HEK293 (cell line): Measurements from ENCODE around the gene SLC16A6.

Experiments used
- CTCF ChIA-PET: fragments of 350-600 bp; formaldehyde crosslinking; extraction: SDS; loops from one replicate; lab custom pipeline; 2021; ENCODE audit warnings: antibody characterized with exemption; lab: Yijun Ruan, JAX
- POLR2A ChIA-PET: fragments of 300-600 bp; formaldehyde crosslinking; extraction: SDS; loops from one replicate; lab custom pipeline; 2020; ENCODE audit warnings: antibody characterized with exemption, inconsistent platforms; lab: Yijun Ruan, JAX
- H3K27ac ChIP-seq: fragments of 200-500 bp; sonication (Bioruptor generic); 2 replicates; pipeline ENCODE4 v1.5.1; 2014; ENCODE audit warnings: low read depth, low read length, control low read depth, inconsistent platforms; ENCODE audit errors: extremely low read depth
- H3K36me3 ChIP-seq, 2 experiments: fragments of 200-500 bp in 1 of 2; sonication (Bioruptor generic) in 1 of 2; 1 replicate in 1 of 2; 2 replicates in 1 of 2; pipeline ENCODE4 v1.5.1; 2014 to 2017; ENCODE audit warnings: inconsistent platforms in 2 of 2, low read length in 2 of 2; ENCODE audit not compliant: control insufficient read depth in 2 of 2, insufficient read depth in 1 of 2
- H3K4me1 ChIP-seq: fragments of 200-500 bp; sonication (Bioruptor generic); 2 replicates; pipeline ENCODE4 v1.5.1; 2014; ENCODE audit warnings: mild to moderate bottlenecking, low read length, inconsistent platforms; ENCODE audit not compliant: control insufficient read depth, insufficient read depth
- H3K4me3 ChIP-seq: 2 replicates; pipeline ENCODE4 v1.5.1; 2011; ENCODE audit warnings: low read depth, mild to moderate bottlenecking, control low read depth, low read length, moderate library complexity
- H3K9me3 ChIP-seq: fragments of 200-500 bp; sonication (Bioruptor generic); 2 replicates; pipeline ENCODE4 v1.5.1; 2014; ENCODE audit warnings: low read depth, low read length, inconsistent platforms; ENCODE audit not compliant: control insufficient read depth, insufficient read depth
- BCL6B ChIP-seq: fragments of 450-650 bp; formaldehyde crosslinking; IDR thresholded peaks from 2 replicates; pipeline ENCODE4 v1.5.1; 2017; ENCODE audit warnings: missing biosample characterization, missing genetic modification characterization
- GFI1B ChIP-seq: fragments of 450-650 bp; formaldehyde crosslinking; IDR thresholded peaks from 2 replicates; pipeline ENCODE4 v1.5.1; 2016; ENCODE audit warnings: missing biosample characterization, missing genetic modification characterization
- GLI2 ChIP-seq: fragments of 450-650 bp; formaldehyde crosslinking; IDR thresholded peaks from 2 replicates; pipeline ENCODE4; 2017; ENCODE audit warnings: missing biosample characterization, missing genetic modification characterization, low read depth, borderline replicate concordance
- MYNN ChIP-seq: fragments of 450-650 bp; formaldehyde crosslinking; IDR thresholded peaks from 2 replicates; pipeline ENCODE4 v1.5.1; 2016; ENCODE audit warnings: missing biosample characterization, missing genetic modification characterization, borderline replicate concordance
- MZF1 ChIP-seq: fragments of 450-650 bp; formaldehyde crosslinking; IDR thresholded peaks from 2 replicates; pipeline ENCODE4 v1.5.1; 2017; ENCODE audit warnings: missing biosample characterization, missing genetic modification characterization, borderline replicate concordance
- OSR2 ChIP-seq: fragments of 450-650 bp; formaldehyde crosslinking; IDR thresholded peaks from 2 replicates; pipeline ENCODE4 v1.5.1; 2016; ENCODE audit warnings: missing biosample characterization, missing genetic modification characterization
- PRDM4 ChIP-seq: fragments of 450-650 bp; formaldehyde crosslinking; IDR thresholded peaks from 2 replicates; pipeline ENCODE4 v1.5.1; 2017; ENCODE audit warnings: missing biosample characterization, missing genetic modification characterization
- PRDM6 ChIP-seq: fragments of 450-650 bp; formaldehyde crosslinking; IDR thresholded peaks from 2 replicates; pipeline ENCODE4 v1.5.1; 2017; ENCODE audit warnings: missing biosample characterization, missing genetic modification characterization
- REPIN1 ChIP-seq: fragments of 450-650 bp; formaldehyde crosslinking; IDR thresholded peaks from 2 replicates; pipeline ENCODE4 v1.5.1; 2017; ENCODE audit warnings: missing biosample characterization, missing genetic modification characterization, low read depth
- SP7 ChIP-seq: fragments of 450-650 bp; formaldehyde crosslinking; IDR thresholded peaks from 2 replicates; pipeline ENCODE4 v1.5.1; 2016; ENCODE audit warnings: missing biosample characterization, missing genetic modification characterization
- TRIM28 ChIP-seq: IDR thresholded peaks from 2 replicates; pipeline ENCODE4 v1.6.1; 2011; ENCODE audit warnings: low read length, control low read depth, borderline replicate concordance
- ZBTB21 ChIP-seq: fragments of 450-650 bp; formaldehyde crosslinking; IDR thresholded peaks from 2 replicates; pipeline ENCODE4 v1.5.1; 2017; ENCODE audit warnings: missing biosample characterization, missing genetic modification characterization
- ZNF280D ChIP-seq: fragments of 450-650 bp; formaldehyde crosslinking; IDR thresholded peaks from 2 replicates; pipeline ENCODE4 v1.5.1; 2016; ENCODE audit warnings: missing biosample characterization, missing genetic modification characterization
- ZNF324 ChIP-seq: fragments of 450-650 bp; formaldehyde crosslinking; IDR thresholded peaks from 2 replicates; pipeline ENCODE4 v1.5.1; 2016; ENCODE audit warnings: missing biosample characterization, missing genetic modification characterization
- ZNF530 ChIP-seq: fragments of 450-650 bp; formaldehyde crosslinking; IDR thresholded peaks from 2 replicates; pipeline ENCODE4 v1.5.1; 2016; ENCODE audit warnings: low read depth, missing biosample characterization, missing genetic modification characterization
- ZNF555 ChIP-seq: fragments of 450-650 bp; formaldehyde crosslinking; conservative IDR thresholded peaks from 2 replicates; pipeline ENCODE4 v1.5.1; 2017; ENCODE audit warnings: missing biosample characterization, mild to moderate bottlenecking, missing genetic modification characterization, inconsistent platforms
- ZNF621 ChIP-seq: fragments of 450-650 bp; formaldehyde crosslinking; IDR thresholded peaks from 2 replicates; pipeline ENCODE4 v1.5.1; 2017; ENCODE audit warnings: missing biosample characterization, missing genetic modification characterization
- ZNF670 ChIP-seq: fragments of 450-650 bp; formaldehyde crosslinking; IDR thresholded peaks from 2 replicates; pipeline ENCODE4 v1.5.1; 2016; ENCODE audit warnings: missing biosample characterization, missing genetic modification characterization, low read depth

Gene SLC16A6

GRCh38 chr17:68289936-68290267, 1.0 kb downstream of the SLC16A6 start:
- H3K4me3 ChIP-seq: no peak overlapping the region
- no peaks in the 10 kb centered on the region for H3K9me3 ChIP-seq
- peaks cover 7% of the 10 kb centered on the region; the same call in 1 of the 2 replicates for H3K4me1 ChIP-seq
- ChIA-PET CTCF (interaction anchor here (0.5 to 2.6 kb wide), 8 partner anchors 28 to 175 kb away, joined by 3 to 10 read pairs (median 4); partner anchors contain the start of gene AMZ2), POLR2A (no interaction called here)
- H3K27ac ChIP-seq: no peak overlapping the region
- H3K36me3 ChIP-seq: no peaks in the 10 kb centered on the region
- TF ChIP-seq GFI1B (peak; percentile 53), ZNF324 (tag by site-specific recombination) (no peak)

GRCh38 chr17:68289473-68289872, 1.5 kb downstream of the SLC16A6 start:
- CTCF ChIA-PET: interaction anchor here (0.5 to 2.6 kb wide), 6 partner anchors 16 to 147 kb away, joined by 3 to 10 read pairs (median 4); partner anchors contain the start of gene AMZ2
- TF ChIP-seq SP7 (tag by site-specific recombination) (peak; percentile 59; the same call in 1 of the 2 replicates), ZNF555 (tag by site-specific recombination) (no peak), TRIM28 (0 out of 2 replicates have a peak, but pooled peaks have one; percentile 30), PRDM6 (tag by site-specific recombination) (peak; percentile 93), ZNF280D (no peak), MZF1 (tag by site-specific recombination) (no peak), OSR2 (tag by site-specific recombination) (peak; percentile 53), ZNF670 (tag by site-specific recombination) (no peak)
- POLR2A ChIA-PET: no interaction called here
- no peaks in the 10 kb centered on the region for H3K9me3 ChIP-seq
- no peak overlapping the region for H3K27ac ChIP-seq
- no peak overlapping the region for H3K4me3 ChIP-seq
- no peaks in the 10 kb centered on the region for H3K36me3 ChIP-seq
- peaks cover 7% of the 10 kb centered on the region; the same call in 1 of the 2 replicates for H3K4me1 ChIP-seq

GRCh38 chr17:68288804-68289203, 2.1 kb downstream of the SLC16A6 start:
- POLR2A ChIA-PET: no interaction called here
- H3K9me3 ChIP-seq: no peaks in the 10 kb centered on the region
- no peak for TF ChIP-seq ZNF621 (tag by site-specific recombination)
- TF ChIP-seq, all 188 proteins: peak for 0
- H3K27ac ChIP-seq: no peak overlapping the region
- no peaks in the 10 kb centered on the region for H3K36me3 ChIP-seq
- H3K4me1 ChIP-seq: peaks cover 7% of the 10 kb centered on the region; the same call in 1 of the 2 replicates
- no peak overlapping the region for H3K4me3 ChIP-seq
- CTCF ChIA-PET: interaction anchor here (0.8 to 2.6 kb wide), 3 partner anchors 15 to 148 kb away, joined by 4 to 10 read pairs (median 4); no protein-coding TSS in a partner anchor

GRCh38 chr17:68288375-68288774, 2.6 kb downstream of the SLC16A6 start:
- Histone ChIP-seq H3K36me3 (no peaks in the 10 kb centered on the region), H3K4me3 (no peak overlapping the region), H3K4me1 (peaks cover 7% of the 10 kb centered on the region; the same call in 1 of the 2 replicates), H3K9me3 (no peaks in the 10 kb centered on the region), H3K27ac (no peak overlapping the region)
- ChIA-PET POLR2A (no interaction called here), CTCF (interaction anchor here (1.4 to 2.6 kb wide), 2 partner anchors 110 to 148 kb away, joined by 4 to 10 read pairs; no protein-coding TSS in a partner anchor)
- TF ChIP-seq MYNN (tag by site-specific recombination) (no peak), BCL6B (tag by site-specific recombination) (no peak), ZBTB21 (tag by site-specific recombination) (no peak), GLI2 (tag by site-specific recombination) (no peak), REPIN1 (tag by site-specific recombination) (no peak), ZNF530 (tag by site-specific recombination) (no peak), PRDM4 (no peak)
